ENCODE results near the gene RPL13A. TPM values are rescaled to one million over a fixed set of nuclear protein-coding genes. Genes with fewer than 3 reads are reported as not detected.

Gene RPL13A
- total RNA-seq, 1 experiment from 2014 or later, result 3,286 TPM

DNA sequence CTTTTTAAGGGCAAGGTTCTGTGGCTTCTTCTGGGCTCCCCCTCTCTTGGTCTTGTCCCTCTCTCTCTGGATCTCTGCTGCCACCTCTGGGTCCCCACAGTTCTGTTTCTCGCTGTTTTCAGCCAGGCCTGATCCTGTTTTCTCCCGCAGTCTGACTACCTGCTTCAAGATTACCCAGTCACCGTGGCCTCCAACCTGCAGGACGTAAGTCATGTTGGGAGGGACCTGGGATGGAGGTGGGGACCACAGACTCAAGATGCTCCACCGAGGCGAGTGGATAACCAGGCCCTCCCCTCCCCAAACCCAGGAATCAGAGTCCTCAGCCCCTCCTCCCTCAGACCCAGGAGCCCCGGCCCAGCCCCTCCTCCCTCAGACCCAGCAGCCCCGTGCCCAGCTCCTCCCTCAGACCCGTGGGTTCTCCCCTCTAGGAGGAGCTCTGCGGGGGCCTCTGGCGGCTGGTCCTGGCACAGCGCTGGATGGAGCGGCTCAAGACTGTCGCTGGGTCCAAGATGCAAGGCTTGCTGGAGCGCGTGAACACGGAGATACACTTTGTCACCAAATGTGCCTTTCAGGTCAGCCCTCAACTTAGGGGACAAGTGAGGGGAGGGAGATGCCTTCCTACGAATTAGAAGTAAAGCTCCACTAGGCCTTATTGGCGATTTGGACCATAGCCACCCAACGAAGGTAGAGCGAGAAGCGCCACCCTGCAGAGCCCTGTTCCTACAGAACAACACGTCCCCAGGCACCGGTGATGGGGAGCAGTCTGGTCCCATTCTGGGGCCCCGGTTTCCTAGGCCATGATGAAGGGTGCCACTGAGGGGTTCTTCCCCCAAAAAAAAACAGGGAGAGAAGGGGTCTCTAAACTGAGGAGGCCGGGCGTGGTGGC, 11.2 kb upstream of the RPL13A start:
- peak overlapping the region; percentile 45 to 59 for H3K4me3 Mint-ChIP-seq

More for the DNA sequence above, 11.2 kb upstream of the RPL13A start:
- peak; percentile 96 for DNase-seq
- H3K9me3 ChIP-seq (ENCODE audit: control insufficient read depth, low read depth, low read length), result no peaks in the 10 kb centered on the region
- H3K9me3 Mint-ChIP-seq, result peaks cover 0 to 2% of the 10 kb centered on the region in 2 experiments; a peak in 1 of 5 replicates
- no peak overlapping the region for H3T11ph ChIP-seq (ENCODE audit: low read length)
- no peak overlapping the region for H2BK120ac ChIP-seq (ENCODE audit: low read depth, low read length, poor library complexity, severe bottlenecking)
- H3K27ac ChIP-seq (ENCODE audit: insufficient read length, low read depth, low read length), result no peak overlapping the region
- peak overlapping the region; percentile 27 to 81 (median 81); a peak in 5 of 7 replicates for H3K27ac Mint-ChIP-seq
- H3K79me1 ChIP-seq (ENCODE audit: insufficient read depth, low read depth, low read length, poor library complexity, severe bottlenecking), result no peaks in the 10 kb centered on the region
- peaks cover 11 to 24% of the 10 kb centered on the region in 2 experiments for H3K4me1 Mint-ChIP-seq
- peak overlapping the region; percentile 29 for H3K18ac ChIP-seq (ENCODE audit: insufficient read length, low read depth, low read length)
- H2BK15ac ChIP-seq (ENCODE audit: low read depth, low read length), result no peak overlapping the region
- H2BK20ac ChIP-seq (ENCODE audit: low read depth, low read length, poor library complexity, severe bottlenecking), result no peak overlapping the region
- no peaks in the 10 kb centered on the region for H3K79me2 ChIP-seq (ENCODE audit: insufficient read depth, low read length)
- H3K23me2 ChIP-seq (ENCODE audit: insufficient read length, low read depth, low read length, poor library complexity, severe bottlenecking), result no peaks in the 10 kb centered on the region
- no peak overlapping the region for H4K8ac ChIP-seq (replicated peaks; ENCODE audit: insufficient read length, low read depth, low read length)
- no peaks in the 10 kb centered on the region; the same call in 1 of the 2 replicates for H3K27me3 ChIP-seq (ENCODE audit: insufficient read depth, low read length)
- H2AFZ ChIP-seq (ENCODE audit: low read length), result peak overlapping the region; percentile 74
- H4K5ac ChIP-seq (ENCODE audit: insufficient read length, low read depth, low read length), result no peak overlapping the region
- peaks cover 19% of the 10 kb centered on the region for H3K27me3 Mint-ChIP-seq (ENCODE audit: low read depth)
- no CpG with 5 or more reads among the region's 27 CpGs for WGBS (ENCODE audit: extremely low coverage, insufficient read length, low lambda C conversion rate)
- H4K20me1 ChIP-seq (ENCODE audit: control insufficient read depth, insufficient read depth, insufficient read length), result no peaks in the 10 kb centered on the region
- H2BK12ac ChIP-seq (ENCODE audit: insufficient read length, low read depth, low read length), result no peak overlapping the region
- no peak overlapping the region for H2BK5ac ChIP-seq (ENCODE audit: insufficient read length, low read length)
- no peak overlapping the region for H3K9ac ChIP-seq (ENCODE audit: extremely low read depth, insufficient read length, low read length)
- H3K4ac ChIP-seq (ENCODE audit: low read depth, low read length), result no peak overlapping the region
- H3K4me1 ChIP-seq (ENCODE audit: insufficient read depth, low read length), result peaks cover 3% of the 10 kb centered on the region; the same call in 1 of the 2 replicates
- no peak overlapping the region for H3K56ac ChIP-seq (ENCODE audit: insufficient read length, low read depth, low read length)
- H4K91ac ChIP-seq (ENCODE audit: insufficient read length, low read depth, low read length), result no peak overlapping the region
- no peak overlapping the region for H3K23ac ChIP-seq (ENCODE audit: insufficient read length, low read depth, low read length)
- TF ChIP-seq, protein P1, sequence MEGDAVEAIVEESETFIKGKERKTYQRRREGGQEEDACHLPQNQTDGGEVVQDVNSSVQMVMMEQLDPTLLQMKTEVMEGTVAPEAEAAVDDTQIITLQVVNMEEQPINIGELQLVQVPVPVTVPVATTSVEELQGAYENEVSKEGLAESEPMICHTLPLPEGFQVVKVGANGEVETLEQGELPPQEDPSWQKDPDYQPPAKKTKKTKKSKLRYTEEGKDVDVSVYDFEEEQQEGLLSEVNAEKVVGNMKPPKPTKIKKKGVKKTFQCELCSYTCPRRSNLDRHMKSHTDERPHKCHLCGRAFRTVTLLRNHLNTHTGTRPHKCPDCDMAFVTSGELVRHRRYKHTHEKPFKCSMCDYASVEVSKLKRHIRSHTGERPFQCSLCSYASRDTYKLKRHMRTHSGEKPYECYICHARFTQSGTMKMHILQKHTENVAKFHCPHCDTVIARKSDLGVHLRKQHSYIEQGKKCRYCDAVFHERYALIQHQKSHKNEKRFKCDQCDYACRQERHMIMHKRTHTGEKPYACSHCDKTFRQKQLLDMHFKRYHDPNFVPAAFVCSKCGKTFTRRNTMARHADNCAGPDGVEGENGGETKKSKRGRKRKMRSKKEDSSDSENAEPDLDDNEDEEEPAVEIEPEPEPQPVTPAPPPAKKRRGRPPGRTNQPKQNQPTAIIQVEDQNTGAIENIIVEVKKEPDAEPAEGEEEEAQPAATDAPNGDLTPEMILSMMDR (conservative IDR thresholded peaks at IDR 0.05), result peak; percentile 74
- peak overlapping the region; percentile 27 for H3K4me2 ChIP-seq (ENCODE audit: insufficient read depth, insufficient read length, low read length)
- H2AK5ac ChIP-seq (ENCODE audit: insufficient read length, low read length), result no peak overlapping the region
- H3K36me3 Mint-ChIP-seq (ENCODE audit: insufficient read depth in 1 of 3, low read depth in 3 of 3), result peaks cover 1 to 3% (median 2%) of the 10 kb centered on the region in 3 experiments; a peak in 3 of 7 replicates
- H3K14ac ChIP-seq (ENCODE audit: insufficient read depth, low read length), result no peak overlapping the region

Data from H9 (cell line).